AG04449 (cell line): ENCODE results near the gene IQSEC1.

Source experiments
- CTCF ChIA-PET: fragments of 350-600 bp; formaldehyde crosslinking; extraction: SDS; loops from one replicate; lab custom pipeline; 2021; ENCODE audit warnings: antibody characterized with exemption; lab: Yijun Ruan, JAX
- POLR2A ChIA-PET: fragments of 400-600, 350-600 bp; formaldehyde crosslinking; extraction: SDS; loops from one replicate; lab custom pipeline; 2020; ENCODE audit warnings: antibody characterized with exemption, inconsistent platforms; lab: Yijun Ruan, JAX
- DNase-seq: peaks from one replicate; pipeline ENCODE4 v3.0.0-alpha.2; 2010; ENCODE audit warnings: low read depth, low spot score
- H3K4me3 ChIP-seq: 2 replicates; pipeline ENCODE4 v1.5.1; 2011; ENCODE audit warnings: low read depth, mild to moderate bottlenecking, control low read depth, low read length
- TF ChIP-seq, protein P1 (sequence below): IDR thresholded peaks from one replicate; pipeline ENCODE4 v1.5.1; 2011; ENCODE audit warnings: mild to moderate bottlenecking, moderate library complexity, low read length, control low read depth, inconsistent platforms; ENCODE audit not compliant: insufficient read depth; ENCODE audit errors: missing control alignments

Gene IQSEC1

GRCh38 chr3:13058346-13059120, 14.7 kb downstream of the IQSEC1 start:
- no peak overlapping the region for H3K4me3 ChIP-seq
- POLR2A ChIA-PET: no interaction called here
- TF ChIP-seq, protein P1, sequence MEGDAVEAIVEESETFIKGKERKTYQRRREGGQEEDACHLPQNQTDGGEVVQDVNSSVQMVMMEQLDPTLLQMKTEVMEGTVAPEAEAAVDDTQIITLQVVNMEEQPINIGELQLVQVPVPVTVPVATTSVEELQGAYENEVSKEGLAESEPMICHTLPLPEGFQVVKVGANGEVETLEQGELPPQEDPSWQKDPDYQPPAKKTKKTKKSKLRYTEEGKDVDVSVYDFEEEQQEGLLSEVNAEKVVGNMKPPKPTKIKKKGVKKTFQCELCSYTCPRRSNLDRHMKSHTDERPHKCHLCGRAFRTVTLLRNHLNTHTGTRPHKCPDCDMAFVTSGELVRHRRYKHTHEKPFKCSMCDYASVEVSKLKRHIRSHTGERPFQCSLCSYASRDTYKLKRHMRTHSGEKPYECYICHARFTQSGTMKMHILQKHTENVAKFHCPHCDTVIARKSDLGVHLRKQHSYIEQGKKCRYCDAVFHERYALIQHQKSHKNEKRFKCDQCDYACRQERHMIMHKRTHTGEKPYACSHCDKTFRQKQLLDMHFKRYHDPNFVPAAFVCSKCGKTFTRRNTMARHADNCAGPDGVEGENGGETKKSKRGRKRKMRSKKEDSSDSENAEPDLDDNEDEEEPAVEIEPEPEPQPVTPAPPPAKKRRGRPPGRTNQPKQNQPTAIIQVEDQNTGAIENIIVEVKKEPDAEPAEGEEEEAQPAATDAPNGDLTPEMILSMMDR: no peak
- CTCF ChIA-PET: interaction anchor here (1.4 kb wide), 1 partner anchor 34 kb away, joined by 3 read pairs; no protein-coding TSS in a partner anchor
- no peak for DNase-seq

- ChIA-PET POLR2A (no interaction called here), CTCF (no interaction called here)
- no peak for DNase-seq
- TF ChIP-seq, protein P1: no peak
- no peak overlapping the region for H3K4me3 ChIP-seq
Observed at GRCh38 chr3:13057282-13058040, 15.8 kb downstream of the IQSEC1 start.

DNA sequence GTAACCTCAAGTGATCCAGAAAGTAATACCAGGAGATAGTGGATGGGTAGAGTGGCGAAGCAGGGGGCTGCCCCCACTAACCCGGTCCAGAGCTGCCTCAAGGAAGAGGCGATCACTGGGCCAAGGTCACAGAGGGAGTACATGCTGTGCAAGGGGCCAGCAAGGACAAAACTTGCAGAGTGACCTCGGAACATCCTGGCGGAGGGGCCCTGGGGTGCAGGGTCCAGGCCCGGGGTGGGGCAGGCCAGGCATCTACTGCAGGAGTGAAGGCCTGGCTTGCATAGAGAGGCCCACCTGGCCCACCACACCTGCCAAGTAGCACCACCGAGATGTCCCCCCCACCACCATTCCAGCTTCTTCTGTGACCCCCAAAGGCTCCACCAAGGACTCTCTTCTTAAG, 17.6 kb downstream of the IQSEC1 start:
- CTCF ChIA-PET: no interaction called here
- no peak overlapping the region for H3K4me3 ChIP-seq
- POLR2A ChIA-PET: no interaction called here
- no peak for DNase-seq
- TF ChIP-seq, protein P1: no peak

DNA sequence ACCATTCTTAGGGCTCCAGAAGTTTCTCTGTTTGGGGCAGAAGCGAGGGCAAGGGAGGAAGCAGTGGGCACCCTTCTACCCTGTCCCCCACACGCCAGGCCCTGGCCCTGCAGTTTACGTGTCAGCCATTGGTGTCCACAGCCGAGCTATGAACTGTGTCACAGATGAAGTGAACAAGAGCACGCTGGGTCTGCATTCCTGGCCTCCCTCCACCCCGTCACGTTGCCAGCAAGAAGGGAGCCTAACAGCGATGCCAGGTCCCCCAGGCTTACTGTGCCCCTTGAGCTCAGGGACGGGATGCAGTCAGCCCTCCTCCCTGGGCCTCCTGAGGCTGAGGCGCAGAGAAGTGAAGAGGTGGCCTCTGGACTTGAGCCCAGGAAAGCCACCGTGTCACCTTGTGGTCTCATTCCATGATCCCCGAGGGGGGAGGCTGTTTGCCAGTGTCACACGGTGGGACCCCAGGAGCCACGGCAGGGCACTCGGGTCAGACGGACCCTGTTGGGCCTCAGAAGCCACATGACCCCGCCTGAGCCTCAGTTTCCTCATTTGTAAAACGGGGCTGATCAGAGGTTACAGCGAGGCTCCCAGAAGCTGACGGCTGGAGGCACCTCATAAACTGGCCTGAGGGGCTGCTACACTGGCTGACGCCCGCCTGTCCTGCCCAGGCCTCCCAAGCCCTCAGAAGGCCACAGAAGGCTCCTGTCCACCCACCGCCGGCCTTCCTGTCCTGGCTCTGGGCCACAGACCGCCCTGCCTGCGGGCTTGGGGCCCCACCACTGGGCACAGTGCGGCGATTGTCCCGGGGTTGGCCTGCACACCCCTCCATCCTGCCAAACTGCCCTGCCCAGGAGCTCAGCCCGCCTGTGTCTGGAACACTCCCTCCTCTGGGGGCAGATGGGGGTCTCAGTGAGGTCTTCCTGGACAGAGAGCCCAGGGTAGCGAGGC, 18.6 kb downstream of the IQSEC1 start:
- no peak overlapping the region for H3K4me3 ChIP-seq
- POLR2A ChIA-PET: no interaction called here
- CTCF ChIA-PET: no interaction called here
- no peak for DNase-seq
- TF ChIP-seq, protein P1: no peak

DNA sequence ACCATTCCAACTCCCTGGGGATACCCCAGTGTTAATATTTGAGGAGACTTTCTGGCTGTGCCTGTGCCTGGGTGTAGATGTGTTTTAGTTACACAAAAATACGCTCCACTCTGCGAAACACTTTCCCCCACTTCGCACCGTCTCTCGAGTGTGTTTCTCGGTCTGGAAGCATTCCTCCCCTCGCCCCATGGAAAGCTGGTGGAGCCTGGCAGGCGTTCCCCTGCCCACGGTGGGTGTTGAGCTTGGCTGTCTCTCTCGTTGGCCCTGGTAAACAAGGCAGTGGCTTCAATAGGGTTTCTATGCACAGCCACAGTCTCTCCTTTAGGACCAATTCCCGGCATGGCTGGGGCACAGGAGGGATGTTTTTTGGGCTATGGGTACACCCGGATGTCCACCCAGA, 19.3 kb downstream of the IQSEC1 start:
- CTCF ChIA-PET: no interaction called here
- POLR2A ChIA-PET: no interaction called here
- TF ChIP-seq, protein P1: no peak
- H3K4me3 ChIP-seq: no peak overlapping the region
- no peak for DNase-seq
